HCT116 (cell line): ENCODE data around the gene PTX4. TPM values are rescaled to one million over a fixed set of nuclear protein-coding genes. Genes with fewer than 3 reads are reported as not detected.

Source experiments
- ATAC-seq: fragments of 200-7000 bp; cut with Tn5 transposase; 2 replicates; pipeline ENCODE4 v1.9.1; 2020; ENCODE audit warnings: mild to moderate bottlenecking, moderate library complexity
- BruUV-seq: library from RNA; stranded (reverse); fragments of 400-500 nt; replicated peaks from 2 replicates; lab custom pipeline; 2021; lab: Mats Ljungman, UMichigan
- CTCF ChIA-PET: fragments of 300-600 bp; sonication (Branson Sonifier 250); formaldehyde crosslinking; loops from one replicate; lab custom pipeline; 2021; ENCODE audit warnings: antibody characterized with exemption; lab: Charles Lee
- POLR2A ChIA-PET: fragments of 300-600, 350-600 bp; sonication (Branson Sonifier 250); formaldehyde crosslinking; loops from one replicate; lab custom pipeline; 2021; ENCODE audit warnings: antibody characterized with exemption; lab: Charles Lee
- RAD21 ChIA-PET, 2 experiments: fragments of 300-600 bp; sonication (Branson Sonifier 250); formaldehyde crosslinking; loops; one replicate each; lab custom pipeline; 2023; ENCODE audit warnings: low total read pairs in 2 of 2; ENCODE audit not compliant: uncharacterized antibody in 2 of 2, unreplicated experiment in 2 of 2, low non-redundant PET in 1 of 2; lab: Charles Lee
- DNase-seq: peaks from one replicate; pipeline ENCODE4 v3.0.0-alpha.2; 2010; ENCODE audit warnings: low read depth, low spot score
- H2AFZ ChIP-seq: fragments of 200-600 bp; shearing (Covaris generic), sonication (generic); 2 replicates; pipeline ENCODE4 v1.6.1; 2017; ENCODE audit warnings: low read depth, mixed run types, mixed read lengths, antibody characterized with exemption, low read length; ENCODE audit not compliant: poor library complexity, severe bottlenecking
- H3K27ac ChIP-seq: 2 replicates; pipeline ENCODE4 v1.5.1; 2012; ENCODE audit warnings: low read depth, low read length
- H3K27me3 ChIP-seq: fragments of 200-600 bp; sonication (generic); 2 replicates; pipeline ENCODE4 v1.6.1; 2016; ENCODE audit warnings: mixed run types, low read length, mixed read lengths; ENCODE audit not compliant: insufficient read depth
- H3K36me3 ChIP-seq, 2 experiments: fragments of 200-500 bp in 1 of 2; fragments of 200-600 bp in 1 of 2; sonication (Bioruptor generic) in 1 of 2; sonication (generic) in 1 of 2; 2 replicates each; pipeline versions ENCODE4 v1.5.1 to v1.6.1; 2014 to 2016; ENCODE audit warnings: low read length in 2 of 2, inconsistent platforms in 1 of 2, mixed read lengths in 1 of 2, mixed run types in 1 of 2; ENCODE audit not compliant: insufficient read depth in 2 of 2, control insufficient read depth in 1 of 2
- H3K4me1 ChIP-seq, 2 experiments: fragments of 200-600 bp in 1 of 2; sonication (generic) in 1 of 2; 2 replicates each; pipeline versions ENCODE4 v1.5.1 to v1.6.1; 2012 to 2017; ENCODE audit warnings: low read length in 2 of 2, inconsistent platforms in 1 of 2, mild to moderate bottlenecking in 1 of 2, mixed read lengths in 1 of 2, mixed run types in 1 of 2, moderate library complexity in 1 of 2; ENCODE audit not compliant: insufficient read depth in 2 of 2, control insufficient read depth in 1 of 2
- H3K4me2 ChIP-seq: fragments of 200-600 bp; sonication (generic); 2 replicates; pipeline ENCODE4 v1.6.1; 2017; ENCODE audit warnings: mixed run types, low read length, mixed read lengths
- H3K4me3 ChIP-seq, 2 experiments: fragments of 200-600 bp in 1 of 2; sonication (generic) in 1 of 2; replicated peaks in 1 of 2; 2 replicates each; pipeline ENCODE4 v1.5.1; 2011 to 2016; ENCODE audit warnings: low read length in 2 of 2, control low read depth in 1 of 2, low read depth in 1 of 2, mild to moderate bottlenecking in 1 of 2, mixed read lengths in 1 of 2, mixed run types in 1 of 2
- H3K79me2 ChIP-seq: fragments of 200-600 bp; sonication (generic); 2 replicates; pipeline ENCODE4 v1.6.1; 2017; ENCODE audit warnings: mild to moderate bottlenecking, mixed run types, low read length, moderate library complexity, mixed read lengths; ENCODE audit not compliant: insufficient read depth
- H3K9ac ChIP-seq: fragments of 200-600 bp; sonication (generic); 2 replicates; pipeline ENCODE4 v1.6.1; 2016; ENCODE audit warnings: low read length, mixed read lengths
- H3K9me2 ChIP-seq: fragments of 200-600 bp; sonication (generic), shearing (Covaris generic); 2 replicates; pipeline ENCODE4 v1.6.1; 2017; ENCODE audit warnings: mixed run types, mild to moderate bottlenecking, moderate library complexity; ENCODE audit not compliant: insufficient read depth
- H3K9me3 ChIP-seq, 2 experiments: fragments of 200-500 bp in 1 of 2; fragments of 200-600 bp in 1 of 2; sonication (Bioruptor generic) in 1 of 2; sonication (generic) in 1 of 2; 2 replicates each; pipeline ENCODE4 v1.6.1; 2014 to 2017; ENCODE audit warnings: low read length in 2 of 2, mixed read lengths in 2 of 2, inconsistent platforms in 1 of 2, low read depth in 1 of 2, mild to moderate bottlenecking in 1 of 2, mixed run types in 1 of 2, moderate library complexity in 1 of 2; ENCODE audit not compliant: control insufficient read depth in 1 of 2, insufficient read depth in 1 of 2
- H4K20me1 ChIP-seq: fragments of 200-600 bp; sonication (generic), shearing (Covaris generic); 2 replicates; pipeline ENCODE4 v1.6.1; 2017; ENCODE audit warnings: mixed run types, mild to moderate bottlenecking, moderate library complexity; ENCODE audit not compliant: insufficient read depth
- CTCF ChIP-seq, 3 experiments: fragments of 200-600 bp in 1 of 3; sonication (generic) in 1 of 3; IDR thresholded peaks in 2 of 3; conservative IDR thresholded peaks in 1 of 3; 2 replicates each; pipeline ENCODE4 v1.5.1; 2012 to 2017; ENCODE audit warnings: low read depth in 2 of 3, low read length in 2 of 3, antibody characterized with exemption in 1 of 3, borderline replicate concordance in 1 of 3, control low read depth in 1 of 3, mild to moderate bottlenecking in 1 of 3, mixed read lengths in 1 of 3, mixed run types in 1 of 3, moderate library complexity in 1 of 3; ENCODE audit not compliant: insufficient read depth in 1 of 3
- ELF1 ChIP-seq: IDR thresholded peaks from 2 replicates; pipeline ENCODE4 v1.6.1; 2012; ENCODE audit warnings: low read depth, borderline replicate concordance
- EZH2 ChIP-seq: fragments of 200-600 bp; sonication (generic); IDR thresholded peaks from 2 replicates; pipeline ENCODE4 v1.6.1; 2017; ENCODE audit warnings: antibody characterized with exemption, mixed run types
- EZH2phosphoT487 ChIP-seq: fragments of 200-600 bp; IDR thresholded peaks from 2 replicates; pipeline ENCODE4 v1.6.1; 2018; ENCODE audit warnings: antibody characterized with exemption, borderline replicate concordance
- JUND ChIP-seq: IDR thresholded peaks from 2 replicates; pipeline ENCODE4 v1.6.1; 2012
- POLR2A ChIP-seq: IDR thresholded peaks from 2 replicates; pipeline ENCODE4 v1.7.0; 2011; ENCODE audit warnings: borderline replicate concordance; ENCODE audit not compliant: insufficient read depth, insufficient read length; ENCODE audit errors: extremely low read depth
- POLR2AphosphoS5 ChIP-seq: IDR thresholded peaks from 2 replicates; pipeline ENCODE4 v1.6.1; 2011; ENCODE audit warnings: mild to moderate bottlenecking, low read depth, low read length, moderate library complexity
- REST ChIP-seq: IDR thresholded peaks from 2 replicates; pipeline ENCODE4 v1.6.1; 2012; ENCODE audit warnings: low read depth
- SP1 ChIP-seq: IDR thresholded peaks from 2 replicates; pipeline ENCODE4 v1.6.1; 2012; ENCODE audit warnings: low read depth
- ZBTB33 ChIP-seq: IDR thresholded peaks from 2 replicates; pipeline ENCODE4 v1.6.1; 2011; ENCODE audit warnings: mild to moderate bottlenecking, low read length, moderate library complexity; ENCODE audit not compliant: insufficient replicate concordance; ENCODE audit errors: extremely low read depth
- ZFX ChIP-seq: fragments of 450-650 bp; IDR thresholded peaks from 2 replicates; pipeline ENCODE4 v1.6.1; 2017
- intact Hi-C: fragments of 100-400 bp; cut with micrococcal nuclease; formaldehyde crosslinking; loops from 2 replicates; pipeline ENCODE4 v1.10.0; 2022
- total RNA-seq: library from RNA; stranded (reverse); gene quantifications from one replicate; pipeline ENCODE4 v1.2.1, GENCODE V29; 2021; ENCODE audit not compliant: unreplicated experiment

Gene PTX4
- total RNA-seq, 1 experiment from 2014 or later: not detected

GRCh38 chr16:1488054-1488601 lies 616 bp downstream of the PTX4 start:
- no peaks in the 10 kb centered on the region for H3K9me3 ChIP-seq
- no peak for DNase-seq
- ChIA-PET POLR2A (no interaction called here), CTCF (no interaction called here), RAD21 (no interaction called here)
- intact Hi-C loops: no loop called here
- BruUV-seq: no TSS peak
- H3K79me2 ChIP-seq: no peaks in the 10 kb centered on the region
- H3K36me3 ChIP-seq: no peaks in the 10 kb centered on the region
- TF ChIP-seq ELF1: no peak
- TF ChIP-seq POLR2AphosphoS5: no peak
- TF ChIP-seq POLR2A: no peak
- no peak for TF ChIP-seq EZH2
- TF ChIP-seq CTCF (IDR thresholded peaks at IDR 0.05 in 2 of 3, conservative IDR thresholded peaks at IDR 0.05 in 1 of 3; ENCODE audit: borderline replicate concordance in 1 of 3, insufficient read depth in 1 of 3, low read depth in 2 of 3, low read length in 2 of 3): no peak
- TF ChIP-seq ZFX: no peak
- TF ChIP-seq EZH2phosphoT487: no peak
- TF ChIP-seq JUND: no peak
- no peak for TF ChIP-seq ZBTB33
- no peak for TF ChIP-seq SP1
- no peak for TF ChIP-seq REST
- H3K27me3 ChIP-seq: no peaks in the 10 kb centered on the region
- peaks cover 6 to 9% of the 10 kb centered on the region in 2 experiments for H3K4me1 ChIP-seq
- no peak overlapping the region for H3K4me2 ChIP-seq
- H4K20me1 ChIP-seq: no peaks in the 10 kb centered on the region
- H3K4me3 ChIP-seq: no peak overlapping the region
- no peak overlapping the region for H2AFZ ChIP-seq
- H3K27ac ChIP-seq: no peak overlapping the region
- H3K9me2 ChIP-seq: no peaks in the 10 kb centered on the region
- H3K9ac ChIP-seq: no peak overlapping the region
- no peak for ATAC-seq
